GM13977 (cell line): ENCODE measurements around the gene SLC5A8.
"Not testable (repeated sequence)": the region's sequence is repeated elsewhere in the genome, so short reads cannot be mapped to it uniquely, and the experiment has no call there.

Source experiments
- DNase-seq: peaks from one replicate; pipeline ENCODE4 v3.0.0; 2012; ENCODE audit warnings: low spot score
- CTCF ChIP-seq: IDR thresholded peaks from 2 replicates; pipeline ENCODE4 v1.5.1; 2012; ENCODE audit warnings: mild to moderate bottlenecking, control low read depth; ENCODE audit not compliant: insufficient read depth; ENCODE audit errors: extremely low read depth, missing control alignments
- in situ Hi-C: fragments of 300-500 bp; cut with MboI; formaldehyde crosslinking; loops from one replicate; pipeline ENCODE4 v1.12.0; 2022; ENCODE audit warnings: low sequenced_read_pairs, low pct_unique_long_range_greater_than_20kb, mixed read lengths, inconsistent platforms; ENCODE audit not compliant: unreplicated experiment

The SLC5A8 gene

GRCh38 chr12:101173197-101173749 lies 36.8 kb downstream of the SLC5A8 start:
- in situ Hi-C loops, result no loop called here
- no peak for DNase-seq
- no peak for TF ChIP-seq CTCF

GRCh38 chr12:101172316-101172715 lies 37.7 kb downstream of the SLC5A8 start:
- DNase-seq, result peak; percentile 9
- in situ Hi-C loops, result no loop called here

GRCh38 chr12:101168001-101168400 lies 42.0 kb downstream of the SLC5A8 start:
- in situ Hi-C loops, result no loop called here
- DNase-seq, result no peak
- no peak for TF ChIP-seq CTCF

More at GRCh38 chr12:101172316-101172715, 37.7 kb downstream of the SLC5A8 start:
- peak; percentile 33 for TF ChIP-seq CTCF

GRCh38 chr12:101166866-101167265 lies 43.2 kb downstream of the SLC5A8 start:
- in situ Hi-C loops, result no loop called here
- no peak for TF ChIP-seq CTCF
- no peak for DNase-seq

GRCh38 chr12:101165319-101165718 lies 44.7 kb downstream of the SLC5A8 start:
- DNase-seq, result no peak
- no peak for TF ChIP-seq CTCF
- in situ Hi-C loops, result no loop called here

- in situ Hi-C loops, DNase-seq: not testable (repeated sequence)
Measured at GRCh38 chr12:101145777-101146431, 64.1 kb downstream of the SLC5A8 start.

- in situ Hi-C loops, result no loop called here
- no peak for DNase-seq
- no peak for TF ChIP-seq CTCF
Measured at GRCh38 chr12:101127521-101128219, 82.4 kb downstream of the SLC5A8 start.
